H9 (cell line): ENCODE data around the gene INPP5A. TPM values are rescaled to one million over a fixed set of nuclear protein-coding genes. Genes with fewer than 3 reads are reported as not detected.

Experiments used
- DNase-seq: peaks from one replicate; pipeline ENCODE4 v3.0.0-alpha.2; 2017
- H2AFZ ChIP-seq: one replicate; pipeline ENCODE4 v1.6.1; 2013; ENCODE audit warnings: mild to moderate bottlenecking, low read length, control low read depth, moderate library complexity
- H2AK5ac ChIP-seq: 2 replicates; pipeline ENCODE4 v1.6.1; 2013; ENCODE audit warnings: low read length, control low read depth, mixed read lengths; ENCODE audit not compliant: insufficient read length
- H2BK120ac ChIP-seq: one replicate; pipeline ENCODE4 v1.6.1; 2013; ENCODE audit warnings: low read depth, mild to moderate bottlenecking, low read length, control low read depth, inconsistent platforms; ENCODE audit not compliant: poor library complexity, severe bottlenecking
- H2BK12ac ChIP-seq: 2 replicates; pipeline ENCODE4 v1.6.1; 2013; ENCODE audit warnings: low read length, control low read depth, mixed read lengths, low read depth; ENCODE audit not compliant: insufficient read length
- H2BK15ac ChIP-seq: 2 replicates; pipeline ENCODE4 v1.6.1; 2013; ENCODE audit warnings: low read depth, low read length, control low read depth
- H2BK20ac ChIP-seq: one replicate; pipeline ENCODE4 v1.6.1; 2013; ENCODE audit warnings: low read depth, mild to moderate bottlenecking, low read length, control low read depth, inconsistent platforms; ENCODE audit not compliant: poor library complexity, severe bottlenecking
- H2BK5ac ChIP-seq: 2 replicates; pipeline ENCODE4 v1.6.1; 2013; ENCODE audit warnings: low read length, control low read depth, mixed read lengths; ENCODE audit not compliant: insufficient read length
- H3K14ac ChIP-seq: 2 replicates; pipeline ENCODE4 v1.6.1; 2013; ENCODE audit warnings: low read length, control low read depth; ENCODE audit not compliant: insufficient read depth
- H3K18ac ChIP-seq: 2 replicates; pipeline ENCODE4 v1.6.1; 2013; ENCODE audit warnings: low read depth, mild to moderate bottlenecking, mixed read lengths, low read length, control low read depth; ENCODE audit not compliant: insufficient read length
- H3K23ac ChIP-seq: 2 replicates; pipeline ENCODE4 v1.6.1; 2013; ENCODE audit warnings: low read length, control low read depth, mixed read lengths, low read depth; ENCODE audit not compliant: insufficient read length
- H3K23me2 ChIP-seq: 2 replicates; pipeline ENCODE4 v1.6.1; 2013; ENCODE audit warnings: low read depth, mild to moderate bottlenecking, mixed read lengths, low read length, control low read depth; ENCODE audit not compliant: insufficient read length, poor library complexity, severe bottlenecking
- H3K27ac ChIP-seq: 2 replicates; pipeline ENCODE4 v1.5.1; 2013; ENCODE audit warnings: low read length, control low read depth, mixed read lengths, low read depth; ENCODE audit not compliant: insufficient read length
- H3K27me3 ChIP-seq: 2 replicates; pipeline ENCODE4 v1.6.1; 2013; ENCODE audit warnings: low read length, control low read depth, inconsistent platforms; ENCODE audit not compliant: insufficient read depth
- H3K4ac ChIP-seq: 2 replicates; pipeline ENCODE4 v1.6.1; 2013; ENCODE audit warnings: low read depth, mild to moderate bottlenecking, control low read depth, inconsistent platforms, low read length, moderate library complexity
- H3K4me1 ChIP-seq: 2 replicates; pipeline ENCODE4 v1.6.1; 2013; ENCODE audit warnings: low read length, control low read depth, inconsistent platforms; ENCODE audit not compliant: insufficient read depth
- H3K4me2 ChIP-seq: 2 replicates; pipeline ENCODE4 v1.6.1; 2013; ENCODE audit warnings: low read length, control low read depth, mixed read lengths; ENCODE audit not compliant: insufficient read length, insufficient read depth
- H3K56ac ChIP-seq: 2 replicates; pipeline ENCODE4 v1.6.1; 2013; ENCODE audit warnings: low read depth, mild to moderate bottlenecking, mixed read lengths, low read length, control low read depth; ENCODE audit not compliant: insufficient read length
- H3K79me1 ChIP-seq: 2 replicates; pipeline ENCODE4 v1.6.1; 2013; ENCODE audit warnings: low read depth, mild to moderate bottlenecking, moderate library complexity, low read length, control low read depth, inconsistent platforms; ENCODE audit not compliant: insufficient read depth, poor library complexity, severe bottlenecking
- H3K79me2 ChIP-seq: 2 replicates; pipeline ENCODE4 v1.6.1; 2013; ENCODE audit warnings: low read length, control low read depth, inconsistent platforms; ENCODE audit not compliant: insufficient read depth
- H3K9ac ChIP-seq: 2 replicates; pipeline ENCODE4 v1.6.1; 2013; ENCODE audit warnings: low read length, control low read depth, mixed read lengths; ENCODE audit not compliant: insufficient read length; ENCODE audit errors: extremely low read depth
- H3K9me3 ChIP-seq: one replicate; pipeline ENCODE4 v1.6.1; 2013; ENCODE audit warnings: low read depth, low read length, inconsistent platforms; ENCODE audit not compliant: control insufficient read depth
- H3T11ph ChIP-seq: one replicate; pipeline ENCODE4 v1.6.1; 2013; ENCODE audit warnings: mild to moderate bottlenecking, low read length, control low read depth, inconsistent platforms
- H4K20me1 ChIP-seq: one replicate; pipeline ENCODE4 v1.6.1; 2013; ENCODE audit not compliant: control insufficient read depth, insufficient read length, insufficient read depth
- H4K5ac ChIP-seq: 2 replicates; pipeline ENCODE4 v1.6.1; 2013; ENCODE audit warnings: low read depth, mild to moderate bottlenecking, mixed read lengths, low read length, control low read depth; ENCODE audit not compliant: insufficient read length
- H4K8ac ChIP-seq: replicated peaks from 2 replicates; pipeline ENCODE4 v1.6.1; 2013; ENCODE audit warnings: low read length, control low read depth, mixed read lengths, low read depth; ENCODE audit not compliant: insufficient read length
- H4K91ac ChIP-seq: 2 replicates; pipeline ENCODE4 v1.6.1; 2013; ENCODE audit warnings: low read depth, mild to moderate bottlenecking, moderate library complexity, mixed read lengths, low read length, control low read depth; ENCODE audit not compliant: insufficient read length
- H3K27ac Mint-ChIP-seq, 3 experiments: 2 replicates in 2 of 3; 3 replicates in 1 of 3; pipeline ENCODE4 v1.8.0; 2020 to 2021; ENCODE audit warnings: mixed read lengths in 3 of 3, mild to moderate bottlenecking in 1 of 3, moderate library complexity in 1 of 3
- H3K27me3 Mint-ChIP-seq: 2 replicates; pipeline ENCODE4 v1.8.0; 2021; ENCODE audit warnings: low read depth, mild to moderate bottlenecking, moderate library complexity, mixed read lengths
- H3K36me3 Mint-ChIP-seq, 3 experiments: 2 replicates in 2 of 3; 3 replicates in 1 of 3; pipeline ENCODE4 v1.8.0; 2020 to 2021; ENCODE audit warnings: low read depth in 3 of 3, mixed read lengths in 3 of 3; ENCODE audit not compliant: insufficient read depth in 1 of 3
- H3K4me1 Mint-ChIP-seq, 2 experiments: 2 replicates each; pipeline ENCODE4 v1.8.0; 2020; ENCODE audit warnings: mixed read lengths in 2 of 2
- H3K4me3 Mint-ChIP-seq, 2 experiments: 2 replicates in 1 of 2; 3 replicates in 1 of 2; pipeline ENCODE4 v1.8.0; 2020 to 2021; ENCODE audit warnings: mild to moderate bottlenecking in 2 of 2, mixed read lengths in 2 of 2, moderate library complexity in 1 of 2
- H3K9me3 Mint-ChIP-seq, 2 experiments: 2 replicates in 1 of 2; 3 replicates in 1 of 2; pipeline ENCODE4 v1.8.0; 2020; ENCODE audit warnings: mild to moderate bottlenecking in 2 of 2, mixed read lengths in 2 of 2, moderate library complexity in 1 of 2
- WGBS: extraction: QIAGEN DNeasy Blood & Tissue Kit; methylation state at CpG from one replicate; pipeline ENCODE4 v1.1.7; 2013; ENCODE audit warnings: missing lambda C conversion rate, low lambda C conversion rate, mixed read lengths; ENCODE audit not compliant: insufficient read length; ENCODE audit errors: extremely low coverage; 5-methylcytosine and 5-hydroxymethylcytosine counted together
- total RNA-seq: library from RNA; stranded (reverse); gene quantifications from 2 replicates; pipeline ENCODE4 v1.2.1, GENCODE V29; 2021
- TF ChIP-seq, protein P1 (sequence below): fragments of 200-600 bp; sonication (generic); conservative IDR thresholded peaks from 3 replicates; pipeline ENCODE4 v1.8.0; 2021; ENCODE audit warnings: antibody characterized with exemption, mild to moderate bottlenecking

Gene INPP5A
- total RNA-seq, 1 experiment from 2014 or later: 17.7 TPM

DNA sequence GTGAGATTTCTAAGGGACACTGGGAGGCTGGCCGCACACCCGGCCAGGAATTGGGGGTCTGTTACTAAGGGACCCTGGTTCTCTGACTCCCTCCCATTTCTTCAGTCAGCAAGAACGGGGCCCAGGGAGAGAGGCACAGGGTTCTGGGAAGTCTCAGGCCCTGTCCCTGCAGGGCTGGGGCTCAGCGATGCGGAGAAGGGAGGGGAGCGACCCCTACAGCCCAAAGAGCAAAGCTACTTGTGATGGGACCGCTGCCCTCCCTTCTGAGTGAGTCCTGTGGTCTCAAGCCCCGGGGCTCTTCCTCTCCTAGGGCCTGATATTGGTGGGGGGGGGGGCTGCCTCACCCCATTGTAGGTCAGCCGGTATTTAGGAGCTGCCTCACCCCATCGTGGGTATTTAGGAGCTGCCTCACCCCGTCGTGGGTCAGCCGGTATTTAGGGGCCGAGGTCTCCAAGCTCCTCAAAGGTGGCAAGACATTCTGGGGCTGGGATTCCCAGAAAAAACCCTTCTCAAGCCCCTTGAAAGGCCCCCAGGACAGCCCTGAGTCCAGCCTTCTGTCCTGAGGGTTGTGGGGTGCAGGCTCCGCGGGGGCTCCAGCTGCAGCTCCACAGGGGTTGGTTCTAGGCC, 265.2 kb downstream of the INPP5A start:
- Histone ChIP-seq H3K4me2 (no peak overlapping the region), H4K8ac (no peak overlapping the region), H3K79me1 (no peaks in the 10 kb centered on the region), H3K4ac (no peak overlapping the region), H2BK15ac (no peak overlapping the region), H3T11ph (no peak overlapping the region), H3K14ac (no peak overlapping the region), H3K9me3 (no peaks in the 10 kb centered on the region), H3K4me1 (no peaks in the 10 kb centered on the region), H2BK20ac (no peak overlapping the region), H3K27me3 (no peaks in the 10 kb centered on the region), H3K18ac (no peak overlapping the region), H2BK120ac (no peak overlapping the region), H3K23ac (no peak overlapping the region), H4K91ac (no peak overlapping the region), H4K20me1 (no peaks in the 10 kb centered on the region), H2AK5ac (no peak overlapping the region), H3K79me2 (no peaks in the 10 kb centered on the region), H3K56ac (no peak overlapping the region), H3K27ac (no peak overlapping the region), H2AFZ (no peak overlapping the region), H4K5ac (no peak overlapping the region), H3K23me2 (no peaks in the 10 kb centered on the region), H2BK5ac (no peak overlapping the region), H2BK12ac (no peak overlapping the region), H3K9ac (no peak overlapping the region)
- Mint-ChIP-seq H3K36me3 (no peaks in the 10 kb centered on the region; a peak in 2 of 7 replicates), H3K27ac (no peak overlapping the region), H3K27me3 (peaks cover 2% of the 10 kb centered on the region), H3K4me3 (no peak overlapping the region; a peak in 1 of 5 replicates), H3K4me1 (peaks cover 0 to 10% of the 10 kb centered on the region in 2 experiments; a peak in 2 of 4 replicates), H3K9me3 (peaks cover 0 to 6% of the 10 kb centered on the region in 2 experiments; a peak in 3 of 5 replicates)
- TF ChIP-seq, protein P1, sequence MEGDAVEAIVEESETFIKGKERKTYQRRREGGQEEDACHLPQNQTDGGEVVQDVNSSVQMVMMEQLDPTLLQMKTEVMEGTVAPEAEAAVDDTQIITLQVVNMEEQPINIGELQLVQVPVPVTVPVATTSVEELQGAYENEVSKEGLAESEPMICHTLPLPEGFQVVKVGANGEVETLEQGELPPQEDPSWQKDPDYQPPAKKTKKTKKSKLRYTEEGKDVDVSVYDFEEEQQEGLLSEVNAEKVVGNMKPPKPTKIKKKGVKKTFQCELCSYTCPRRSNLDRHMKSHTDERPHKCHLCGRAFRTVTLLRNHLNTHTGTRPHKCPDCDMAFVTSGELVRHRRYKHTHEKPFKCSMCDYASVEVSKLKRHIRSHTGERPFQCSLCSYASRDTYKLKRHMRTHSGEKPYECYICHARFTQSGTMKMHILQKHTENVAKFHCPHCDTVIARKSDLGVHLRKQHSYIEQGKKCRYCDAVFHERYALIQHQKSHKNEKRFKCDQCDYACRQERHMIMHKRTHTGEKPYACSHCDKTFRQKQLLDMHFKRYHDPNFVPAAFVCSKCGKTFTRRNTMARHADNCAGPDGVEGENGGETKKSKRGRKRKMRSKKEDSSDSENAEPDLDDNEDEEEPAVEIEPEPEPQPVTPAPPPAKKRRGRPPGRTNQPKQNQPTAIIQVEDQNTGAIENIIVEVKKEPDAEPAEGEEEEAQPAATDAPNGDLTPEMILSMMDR: peak; percentile 58
- WGBS: no CpG with 5 or more reads among the region's 16 CpGs
- DNase-seq: no peak
